C4-2B (cell line): Measurements from ENCODE around the gene SPIRE2.
"Not testable (repeated sequence)": the region's sequence is repeated elsewhere in the genome, so short reads cannot be mapped to it uniquely, and the experiment has no call there.

Experiments
- H3K27ac ChIP-seq: fragments of 450-650 bp; 2 replicates; pipeline ENCODE4 v1.5.1; 2017
- ZFX ChIP-seq: fragments of 450-650 bp; IDR thresholded peaks from 2 replicates; pipeline ENCODE4 v1.6.1; 2017
- TF ChIP-seq, protein P1 (sequence below): fragments of 450-650 bp; conservative IDR thresholded peaks from 2 replicates; pipeline ENCODE4 v1.5.1; 2017; ENCODE audit warnings: mild to moderate bottlenecking

The SPIRE2 gene, protein sequence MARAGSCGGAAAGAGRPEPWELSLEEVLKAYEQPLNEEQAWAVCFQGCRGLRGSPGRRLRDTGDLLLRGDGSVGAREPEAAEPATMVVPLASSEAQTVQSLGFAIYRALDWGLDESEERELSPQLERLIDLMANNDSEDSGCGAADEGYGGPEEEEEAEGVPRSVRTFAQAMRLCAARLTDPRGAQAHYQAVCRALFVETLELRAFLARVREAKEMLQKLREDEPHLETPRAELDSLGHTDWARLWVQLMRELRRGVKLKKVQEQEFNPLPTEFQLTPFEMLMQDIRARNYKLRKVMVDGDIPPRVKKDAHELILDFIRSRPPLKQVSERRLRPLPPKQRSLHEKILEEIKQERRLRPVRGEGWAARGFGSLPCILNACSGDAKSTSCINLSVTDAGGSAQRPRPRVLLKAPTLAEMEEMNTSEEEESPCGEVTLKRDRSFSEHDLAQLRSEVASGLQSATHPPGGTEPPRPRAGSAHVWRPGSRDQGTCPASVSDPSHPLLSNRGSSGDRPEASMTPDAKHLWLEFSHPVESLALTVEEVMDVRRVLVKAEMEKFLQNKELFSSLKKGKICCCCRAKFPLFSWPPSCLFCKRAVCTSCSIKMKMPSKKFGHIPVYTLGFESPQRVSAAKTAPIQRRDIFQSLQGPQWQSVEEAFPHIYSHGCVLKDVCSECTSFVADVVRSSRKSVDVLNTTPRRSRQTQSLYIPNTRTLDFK

DNA sequence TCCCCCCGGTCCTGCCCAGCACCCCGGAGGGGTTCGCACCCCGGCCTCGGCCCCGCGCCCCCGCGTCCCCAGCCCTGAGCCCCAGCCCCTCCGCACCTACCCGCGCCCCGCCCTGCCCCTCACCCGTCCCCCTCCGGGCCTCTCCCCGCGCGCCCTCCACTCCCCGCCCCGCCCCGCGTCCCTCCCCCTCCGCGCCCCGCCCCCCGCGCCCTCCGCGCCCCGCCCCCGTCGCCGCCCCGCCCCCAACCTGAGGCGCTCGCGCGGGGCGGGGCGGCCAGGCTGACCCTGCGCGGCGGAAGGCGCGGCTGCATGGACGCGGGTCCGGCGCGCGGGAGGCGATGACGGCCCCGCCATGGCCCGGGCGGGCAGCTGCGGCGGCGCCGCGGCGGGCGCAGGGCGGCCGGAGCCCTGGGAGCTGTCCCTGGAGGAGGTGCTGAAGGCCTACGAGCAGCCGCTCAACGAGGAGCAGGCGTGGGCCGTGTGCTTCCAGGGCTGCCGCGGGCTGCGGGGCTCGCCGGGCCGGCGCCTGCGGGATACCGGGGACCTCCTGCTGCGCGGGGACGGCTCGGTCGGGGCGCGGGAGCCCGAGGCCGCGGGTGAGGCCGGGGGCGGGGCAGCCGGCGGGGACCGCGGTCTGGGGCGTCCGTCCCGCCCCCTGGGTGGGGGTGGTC lies at the start of gene SPIRE2:
TSS of gene SPIRE2 (plus strand) at position 277 of the 671 bp plus-strand sequence. CDS start at position 353, 76 bp downstream.
- peak within 1 kb of the TSS; percentile 78 for H3K27ac ChIP-seq
- no peak for TF ChIP-seq ZFX
- TF ChIP-seq, protein P1, sequence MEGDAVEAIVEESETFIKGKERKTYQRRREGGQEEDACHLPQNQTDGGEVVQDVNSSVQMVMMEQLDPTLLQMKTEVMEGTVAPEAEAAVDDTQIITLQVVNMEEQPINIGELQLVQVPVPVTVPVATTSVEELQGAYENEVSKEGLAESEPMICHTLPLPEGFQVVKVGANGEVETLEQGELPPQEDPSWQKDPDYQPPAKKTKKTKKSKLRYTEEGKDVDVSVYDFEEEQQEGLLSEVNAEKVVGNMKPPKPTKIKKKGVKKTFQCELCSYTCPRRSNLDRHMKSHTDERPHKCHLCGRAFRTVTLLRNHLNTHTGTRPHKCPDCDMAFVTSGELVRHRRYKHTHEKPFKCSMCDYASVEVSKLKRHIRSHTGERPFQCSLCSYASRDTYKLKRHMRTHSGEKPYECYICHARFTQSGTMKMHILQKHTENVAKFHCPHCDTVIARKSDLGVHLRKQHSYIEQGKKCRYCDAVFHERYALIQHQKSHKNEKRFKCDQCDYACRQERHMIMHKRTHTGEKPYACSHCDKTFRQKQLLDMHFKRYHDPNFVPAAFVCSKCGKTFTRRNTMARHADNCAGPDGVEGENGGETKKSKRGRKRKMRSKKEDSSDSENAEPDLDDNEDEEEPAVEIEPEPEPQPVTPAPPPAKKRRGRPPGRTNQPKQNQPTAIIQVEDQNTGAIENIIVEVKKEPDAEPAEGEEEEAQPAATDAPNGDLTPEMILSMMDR, result no peak

- no peak for TF ChIP-seq ZFX
- TF ChIP-seq, protein P1, result no peak
- H3K27ac ChIP-seq, result no peak overlapping the region
Observed at GRCh38 chr16:89779231-89779908, 48.9 kb upstream of the SPIRE2 start.

GRCh38 chr16:89779909-89780305 lies 48.4 kb upstream of the SPIRE2 start:
- TF ChIP-seq, protein P1, result no peak
- no peak for TF ChIP-seq ZFX
- H3K27ac ChIP-seq, result no peak overlapping the region

- TF ChIP-seq, protein P1, result no peak
- no peak for TF ChIP-seq ZFX
- no peak overlapping the region for H3K27ac ChIP-seq
Observed at GRCh38 chr16:89782489-89782888, 45.8 kb upstream of the SPIRE2 start.

GRCh38 chr16:89783952-89784351 lies 44.3 kb upstream of the SPIRE2 start:
- H3K27ac ChIP-seq, result not testable (repeated sequence)

DNA sequence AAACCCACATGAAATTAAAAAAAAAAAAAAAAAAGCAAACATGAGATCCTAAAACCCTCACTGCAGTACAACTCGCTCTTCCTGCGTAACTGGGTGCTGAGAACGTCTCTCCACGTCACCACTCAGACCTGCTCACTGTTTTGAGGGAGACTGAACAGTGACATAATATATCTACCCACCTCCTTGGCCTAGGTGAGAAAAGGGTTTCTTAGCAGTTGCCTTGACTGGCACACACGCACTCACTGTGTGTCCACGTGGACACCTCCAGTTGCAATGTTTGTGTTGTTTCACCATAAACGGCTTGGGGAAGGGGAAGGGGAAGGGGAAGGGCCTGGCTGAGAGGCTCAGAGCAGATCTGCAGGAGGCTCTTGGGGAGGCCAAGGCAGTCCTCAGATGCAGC lies 43.9 kb upstream of the SPIRE2 start:
- H3K27ac ChIP-seq, result no peak overlapping the region
- TF ChIP-seq ZFX, result no peak
- TF ChIP-seq, protein P1, result no peak

DNA sequence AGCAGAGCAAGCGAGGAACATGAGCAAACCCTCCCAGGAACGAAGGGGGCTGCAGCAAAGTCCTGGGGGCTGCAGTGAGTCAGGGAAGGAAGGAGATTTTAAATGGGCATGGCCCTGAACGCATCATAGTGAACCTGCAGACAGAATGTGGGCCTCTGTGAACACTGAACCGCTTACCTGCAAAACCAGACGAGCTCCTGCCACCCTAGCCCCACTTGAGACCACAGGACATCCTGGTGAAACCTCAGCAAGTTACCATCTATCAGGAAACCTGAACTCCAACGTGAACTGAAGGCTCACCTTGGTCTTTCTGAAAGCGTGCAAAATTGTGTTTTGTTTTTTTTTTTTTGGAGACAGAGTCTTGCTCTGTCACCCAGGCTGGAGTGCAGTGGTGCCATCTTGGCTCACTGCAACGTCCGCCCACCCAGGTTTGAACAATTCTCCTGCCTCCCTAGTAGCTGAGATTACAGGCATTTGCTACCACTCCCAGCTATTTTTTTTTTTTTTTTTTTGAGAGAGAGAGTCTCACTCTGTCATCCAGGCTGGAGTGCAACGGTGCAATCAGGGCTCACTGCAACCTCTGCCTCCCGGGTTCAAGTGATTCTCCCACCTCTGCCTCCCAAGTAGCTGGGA lies 42.6 kb upstream of the SPIRE2 start:
- TF ChIP-seq, protein P1, result no peak
- no peak for TF ChIP-seq ZFX
- no peak overlapping the region for H3K27ac ChIP-seq
